Kidney (tissue), 14 donors: ENCODE data around the gene UNCX. TPM values are rescaled to one million over a fixed set of nuclear protein-coding genes. Genes with fewer than 3 reads are reported as not detected.

Source experiments
- DNase-seq, 5 donors: peaks; one replicate each; pipeline ENCODE4 v3.0.0-alpha.2; 2013 to 2020
- FAIRE-seq: peaks from 2 replicates; lab custom pipeline; 2012; peaks lifted over from hg19 to GRCh38; lab: Jason Lieb, UNC
- H3K27ac ChIP-seq, 2 donors: one replicate each; pipeline ENCODE4 v1.7.0; 2013; ENCODE audit warnings: low read depth in 2 of 2, low read length in 2 of 2, inconsistent platforms in 1 of 2
- H3K27me3 ChIP-seq: one replicate; pipeline ENCODE4 v1.7.1; 2013; ENCODE audit warnings: low read length, inconsistent platforms; ENCODE audit not compliant: control insufficient read depth, insufficient read depth
- H3K36me3 ChIP-seq, 3 donors: one replicate each; pipeline versions ENCODE4 v1.7.0 to v1.7.1; 2013; ENCODE audit warnings: low read length in 3 of 3, control low read depth in 1 of 3, inconsistent platforms in 1 of 3; ENCODE audit not compliant: insufficient read depth in 3 of 3, control insufficient read depth in 2 of 3
- H3K4me1 ChIP-seq, 3 donors: one replicate each; pipeline versions ENCODE4 v1.7.0 to v1.7.1; 2013; ENCODE audit warnings: low read length in 3 of 3, inconsistent platforms in 1 of 3, low read depth in 1 of 3; ENCODE audit not compliant: control insufficient read depth in 2 of 3, insufficient read depth in 2 of 3
- H3K4me3 ChIP-seq, 3 donors: one replicate each; pipeline versions ENCODE4 v1.7.0 to v1.8.1; 2013; ENCODE audit warnings: low read length in 3 of 3, control low read depth in 1 of 3, inconsistent platforms in 1 of 3
- H3K9ac ChIP-seq, 3 donors: one replicate each; pipeline versions ENCODE4 v1.7.0 to v1.7.1; 2013; ENCODE audit warnings: low read length in 3 of 3, control low read depth in 1 of 3, inconsistent platforms in 1 of 3
- H3K9me3 ChIP-seq, 3 donors: one replicate each; pipeline versions ENCODE4 v1.7.0 to v1.7.1; 2013; ENCODE audit warnings: low read length in 3 of 3, control low read depth in 1 of 3, inconsistent platforms in 1 of 3; ENCODE audit not compliant: control insufficient read depth in 2 of 3, insufficient read depth in 1 of 3
- CTCF ChIP-seq: IDR thresholded peaks from 3 replicates; pipeline ENCODE4 v1.5.1; 2012; ENCODE audit warnings: mild to moderate bottlenecking, moderate library complexity, borderline replicate concordance; ENCODE audit not compliant: insufficient read depth; ENCODE audit errors: extremely low read depth
- intact Hi-C: fragments of 100-400 bp; cut with DNase I; formaldehyde crosslinking; loops from one replicate; pipeline ENCODE4 v1.11.1; 2022
- polyA plus RNA-seq: library from polyadenylated mRNA; stranded (reverse); fragments of 350-450 nt; fragmentation: Illumina TruSeq; extraction: RNeasy Lipid Tissue Mini Kit (QIAGEN cat#74804); gene quantifications from one replicate; pipeline ENCODE4 v1.2.3, GENCODE V29; 2014; ENCODE audit warnings: low read depth, low replicate concordance; ENCODE audit not compliant: insufficient read depth
- total RNA-seq: library from RNA; stranded (reverse); fragmentation: NEBNext Ultra II Directional; extraction: Animal tissue kit (Norgen Biotek cat#: 25700); gene quantifications from one replicate; pipeline ENCODE4 v1.2.1, GENCODE V29; 2021
- donor health status: control.
- donor health status: control.
- donor health status: control.
- donor health status: control.
- donor health status: control.
- donor health status: DM: yes; HTN: yes; CAD: no.
- donor health status: Normal renal cell carcinoma (clear cell type).

Gene UNCX
- total and polyA plus RNA-seq, 2 donors from 2014 or later, result 1.4 to 2.0 TPM

- FAIRE-seq (no peak), DNase-seq (peak in 4 of 5 donors; percentile 32 to 71 (median 52))
- H3K4me1 ChIP-seq, result no peaks in the 10 kb centered on the region
- H3K9ac ChIP-seq, result no peak overlapping the region
- H3K9me3 ChIP-seq, result no peaks in the 10 kb centered on the region
- no peak for TF ChIP-seq CTCF
- H3K4me3 ChIP-seq, result no peak overlapping the region
- H3K36me3 ChIP-seq, result no peaks in the 10 kb centered on the region
- H3K27ac ChIP-seq, result no peak overlapping the region
- intact Hi-C loops, result no loop called here
- peaks cover 4% of the 10 kb centered on the region for H3K27me3 ChIP-seq
Observed at GRCh38 chr7:1253681-1254181, 21.1 kb downstream of the UNCX start.

- Histone ChIP-seq H3K9me3 (no peaks in the 10 kb centered on the region), H3K27me3 (peaks cover 3% of the 10 kb centered on the region), H3K27ac (no peak overlapping the region), H3K36me3 (no peaks in the 10 kb centered on the region), H3K4me3 (no peak overlapping the region), H3K4me1 (no peaks in the 10 kb centered on the region), H3K9ac (no peak overlapping the region)
- no peak for TF ChIP-seq CTCF
- FAIRE-seq, result no peak
- intact Hi-C loops, result no loop called here
- DNase-seq, result peak in 3 of 5 donors; percentile 10 to 65 (median 45)
Observed at GRCh38 chr7:1254281-1255079, 21.8 kb downstream of the UNCX start.

- no peaks in the 10 kb centered on the region for H3K36me3 ChIP-seq
- intact Hi-C loops, result no loop called here
- DNase-seq, result peak in 3 of 5 donors; percentile 23 to 76 (median 59)
- H3K4me1 ChIP-seq, result no peaks in the 10 kb centered on the region
- FAIRE-seq, result no peak
- no peak for TF ChIP-seq CTCF
- H3K9ac ChIP-seq, result no peak overlapping the region
- no peak overlapping the region for H3K27ac ChIP-seq
- no peaks in the 10 kb centered on the region for H3K9me3 ChIP-seq
- H3K4me3 ChIP-seq, result no peak overlapping the region
- H3K27me3 ChIP-seq, result peaks cover 3% of the 10 kb centered on the region
Observed at GRCh38 chr7:1255080-1255816, 22.6 kb downstream of the UNCX start.
